ENCODE data around the gene GHRL. TPM values are rescaled to one million over a fixed set of nuclear protein-coding genes. Genes with fewer than 3 reads are reported as not detected.
"Not testable (repeated sequence)": the region's sequence is repeated elsewhere in the genome, so short reads cannot be mapped to it uniquely, and the experiment has no call there.

The GHRL gene
- total RNA-seq, 1 donor from 2014 or later: not detected

DNA sequence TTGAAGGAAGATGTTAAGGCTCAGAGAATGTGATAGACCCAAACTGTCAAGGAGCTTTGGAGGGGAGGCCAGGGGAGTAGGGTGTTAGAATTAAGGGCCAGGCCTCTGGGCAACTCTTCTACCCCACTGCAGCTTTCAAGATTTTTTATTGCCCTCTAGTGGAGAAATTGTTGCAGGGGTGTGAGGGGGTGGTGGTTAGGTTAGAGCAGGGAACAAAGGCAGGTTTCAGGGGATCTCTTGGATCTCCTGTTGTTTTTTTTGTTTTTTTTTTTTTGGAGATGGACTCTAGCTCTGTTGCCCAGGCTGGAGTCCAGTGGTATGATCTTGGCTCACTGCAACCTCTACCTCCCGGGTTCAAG, 29.6 kb upstream of the GHRL start:
- no peak for DNase-seq

DNA sequence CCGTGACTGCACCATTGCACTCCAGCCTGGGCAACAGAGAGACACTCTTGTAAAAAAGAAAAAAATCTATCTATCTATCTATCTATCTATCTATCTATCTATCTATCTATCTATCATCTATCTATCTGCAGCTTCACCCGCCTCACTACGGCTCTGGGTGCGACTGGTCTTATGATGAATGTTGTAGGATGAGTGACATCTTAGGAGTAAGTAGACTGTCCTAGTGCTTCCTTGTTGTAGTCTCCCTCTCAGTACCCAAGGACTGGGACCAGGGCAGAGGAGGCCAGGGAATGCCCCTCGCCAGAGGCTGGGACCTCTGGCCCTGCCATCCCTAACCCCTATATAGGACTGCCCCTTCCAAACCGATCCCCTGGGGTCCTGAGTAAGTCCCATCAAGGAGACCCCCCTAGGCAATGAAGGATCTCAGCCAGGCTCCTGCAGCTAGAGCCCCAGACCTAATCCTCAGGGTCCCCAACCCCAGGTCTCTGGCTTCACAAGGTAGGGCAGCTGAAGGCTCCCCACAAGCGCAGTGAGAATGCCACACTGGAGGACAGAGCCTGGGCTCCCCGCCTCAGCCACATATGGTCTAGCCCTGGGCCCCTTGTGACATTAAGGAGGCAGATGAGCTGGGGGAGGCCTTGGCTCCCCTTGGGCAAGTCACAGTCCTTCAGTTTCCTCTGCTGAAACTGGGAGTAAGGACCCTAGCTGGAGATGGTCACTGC, 29.0 kb upstream of the GHRL start:
- no peak for DNase-seq

DNA sequence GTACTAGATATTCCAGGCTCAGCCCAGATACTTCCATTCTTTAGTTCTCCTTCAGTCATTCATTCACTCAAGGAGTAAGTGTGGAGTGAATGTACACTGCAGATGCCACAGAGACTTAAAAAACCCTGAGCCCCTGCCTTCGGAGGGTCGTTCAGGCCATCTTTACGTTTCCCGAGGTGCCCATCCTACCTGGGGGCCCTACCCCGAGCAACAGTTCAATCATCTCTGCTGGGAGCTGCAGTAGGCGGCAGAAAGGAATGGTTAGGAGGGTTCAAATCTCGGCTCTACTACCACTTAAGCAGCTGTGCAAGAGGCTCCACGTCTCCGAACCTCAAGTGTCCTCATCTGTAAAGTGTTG, 27.6 kb upstream of the GHRL start:
- DNase-seq: no peak

DNA sequence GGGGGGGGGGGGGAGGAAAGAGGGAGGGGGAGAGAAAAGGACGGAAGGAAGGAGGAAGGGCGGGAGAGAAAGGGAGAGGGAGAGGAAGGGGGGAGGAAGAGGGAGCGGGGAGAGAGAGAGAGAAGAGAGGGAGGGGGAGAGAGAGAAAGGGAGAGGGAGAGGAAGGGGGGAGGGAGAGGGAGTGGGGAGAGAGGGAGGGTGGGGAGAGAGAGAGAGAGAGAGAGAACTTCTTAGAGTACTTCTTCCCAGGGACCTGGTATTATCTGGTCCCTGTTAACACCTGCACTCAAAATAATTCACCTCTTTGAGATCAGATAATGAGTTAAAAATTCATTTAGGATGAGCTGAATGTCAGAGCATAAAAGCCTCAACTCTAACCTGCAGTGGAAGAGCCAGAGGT, 27.1 kb upstream of the GHRL start:
- DNase-seq: no peak

DNA sequence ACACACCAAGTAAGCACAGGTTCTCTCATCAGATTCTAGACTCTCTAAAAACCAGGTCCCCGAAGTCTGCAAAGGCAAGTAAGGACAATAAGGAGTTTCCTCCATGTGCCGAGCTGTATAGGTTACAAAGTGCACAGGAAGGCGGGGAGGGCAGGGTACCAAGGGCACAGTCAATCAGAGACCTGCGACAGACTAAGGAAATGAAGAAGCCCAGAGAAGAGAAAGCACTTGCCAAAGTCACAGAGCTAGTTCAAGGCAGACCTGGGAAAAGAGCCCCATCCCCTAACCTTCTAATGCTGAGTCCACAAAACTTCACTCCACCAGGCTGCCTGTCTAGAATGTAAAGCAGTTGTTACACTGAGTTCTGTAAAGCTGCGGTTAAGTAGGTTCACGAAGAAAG, 26.5 kb upstream of the GHRL start:
- no peak for DNase-seq

DNA sequence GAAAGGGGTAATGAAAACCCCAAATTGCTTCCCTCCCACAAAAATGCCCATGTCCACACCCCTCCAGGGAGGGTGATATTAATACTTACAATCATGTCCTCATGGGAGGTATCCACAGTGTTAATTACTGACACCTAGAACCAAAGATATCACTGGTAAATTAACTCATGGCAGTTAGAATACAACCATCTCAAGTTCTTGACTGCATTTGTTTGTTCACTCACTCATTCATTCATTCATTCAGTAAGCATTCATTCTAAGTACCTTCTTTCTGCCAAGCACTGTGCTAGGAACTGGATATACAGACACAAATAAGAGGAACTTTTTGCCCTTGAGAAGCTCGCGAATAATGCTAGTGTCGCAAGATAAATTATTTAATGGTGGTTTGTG, 25.2 kb upstream of the GHRL start:
- DNase-seq: no peak

DNA sequence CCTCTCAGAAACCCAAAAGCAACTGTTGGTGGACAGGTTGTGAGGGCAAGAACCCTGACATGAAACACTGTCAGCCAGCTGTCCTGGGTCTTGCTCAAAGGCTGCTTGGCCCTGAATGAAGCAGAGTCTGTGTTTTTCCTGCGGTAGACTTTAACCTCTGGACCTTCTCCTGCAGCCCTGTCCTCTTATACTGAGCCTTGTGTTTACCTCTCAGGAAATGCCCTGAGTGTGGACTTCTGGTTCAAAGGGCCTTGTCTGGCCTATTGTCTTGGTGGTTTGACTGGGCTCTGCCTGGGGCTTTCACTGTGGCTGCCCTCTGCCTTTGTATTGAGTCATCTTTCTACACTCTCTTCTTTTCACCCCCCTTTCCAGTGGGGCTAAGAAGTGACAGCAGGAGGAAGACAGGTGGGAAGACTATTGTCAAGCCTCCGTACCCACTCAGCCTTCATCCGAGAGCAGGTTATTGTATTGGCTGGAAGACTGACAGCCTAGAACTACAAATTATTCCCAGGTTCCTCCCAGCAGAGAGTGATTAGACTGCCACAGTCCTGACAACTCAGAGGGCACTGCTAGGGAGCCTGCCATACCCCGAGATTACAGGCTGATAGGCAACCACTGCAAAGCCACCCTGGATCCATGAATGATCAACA, 24.7 kb upstream of the GHRL start:
- no peak for DNase-seq

DNA sequence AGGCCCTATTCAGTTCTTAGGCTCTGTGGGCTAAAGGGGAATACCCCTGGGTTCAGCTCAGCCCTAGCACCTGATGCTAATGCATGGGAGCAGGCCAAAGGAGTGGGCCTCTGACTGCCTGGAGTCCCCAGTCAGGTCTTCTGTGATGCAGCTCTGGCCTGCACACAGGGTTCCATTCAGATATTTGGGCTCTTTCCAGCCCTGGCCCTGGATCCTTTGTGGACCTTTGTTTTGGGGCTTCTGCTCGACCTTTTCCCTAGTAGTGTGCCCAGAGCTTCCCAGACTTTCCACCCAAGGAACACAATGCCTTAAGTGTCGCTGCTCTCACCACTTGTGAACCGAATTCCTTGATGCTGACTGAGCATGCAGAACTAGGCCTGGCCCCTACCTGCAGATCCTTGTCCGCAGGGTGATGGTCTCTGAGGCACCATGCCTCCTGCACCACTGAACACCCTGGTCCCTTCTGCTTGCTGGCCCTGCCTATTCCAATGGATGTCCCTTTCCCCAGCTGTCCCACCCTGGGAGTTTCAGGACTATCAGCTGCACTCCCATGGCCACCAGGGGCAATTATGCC, 23.1 kb upstream of the GHRL start:
- DNase-seq: no peak

DNA sequence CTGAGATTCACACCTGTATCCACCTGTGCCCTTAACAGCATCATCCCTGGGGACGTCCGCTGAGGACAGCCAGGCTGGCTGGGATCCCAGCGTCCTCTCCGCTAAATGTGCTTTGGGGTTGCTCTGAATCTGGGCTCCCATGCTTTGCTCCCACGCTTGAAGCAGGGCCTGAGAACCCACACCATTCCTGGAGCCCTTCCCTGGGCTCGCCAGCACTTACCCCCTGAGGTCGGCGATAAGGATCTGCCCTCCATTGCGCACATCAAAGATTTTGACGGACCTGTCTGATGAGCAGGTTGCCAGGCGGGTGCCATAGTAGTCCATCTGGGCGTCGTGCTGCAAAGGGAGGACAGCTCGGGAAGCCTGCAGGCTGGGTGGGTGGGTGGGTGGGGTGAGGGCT, 22.4 kb upstream of the GHRL start:
- DNase-seq: no peak

DNA sequence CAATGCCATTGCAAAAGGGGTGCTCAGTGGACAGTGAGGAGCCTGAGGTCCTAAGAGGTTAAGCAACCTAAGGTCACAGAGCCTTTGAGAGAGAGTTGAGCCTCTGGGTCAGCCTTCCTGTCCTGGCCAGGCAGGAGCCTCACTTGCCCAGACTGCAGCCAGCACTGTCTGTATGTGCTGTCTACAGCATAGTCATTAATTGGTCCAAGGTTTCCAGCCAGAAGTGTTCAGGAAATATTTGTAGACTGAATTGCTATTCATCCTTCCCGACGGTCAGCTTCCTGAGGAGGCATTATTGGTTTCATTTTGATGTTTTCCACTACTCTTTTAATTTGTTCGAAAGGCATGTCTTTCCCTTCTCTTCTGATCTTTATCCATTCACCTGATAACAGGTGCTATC, 20.1 kb upstream of the GHRL start:
- DNase-seq: no peak

DNA sequence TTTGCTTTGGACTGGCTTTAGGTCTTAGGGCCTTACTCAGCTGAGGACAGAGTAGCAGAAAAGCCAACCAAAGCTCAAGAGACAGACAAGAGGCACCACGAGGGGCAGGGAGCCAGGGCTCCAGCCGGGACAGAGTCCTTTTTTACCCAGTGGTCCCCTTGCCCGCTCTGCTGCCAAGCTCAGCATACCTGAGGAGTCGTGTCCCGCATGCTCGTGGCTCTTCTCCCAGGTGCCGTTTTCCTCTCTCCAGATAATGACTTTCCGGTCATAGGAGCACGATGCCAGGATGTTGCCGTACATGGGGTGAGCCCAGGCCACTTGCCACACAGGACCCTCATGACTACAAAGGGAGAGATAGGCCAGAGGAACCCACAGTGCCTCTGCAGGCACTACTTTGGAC, 19.6 kb upstream of the GHRL start:
- DNase-seq: no peak

DNA sequence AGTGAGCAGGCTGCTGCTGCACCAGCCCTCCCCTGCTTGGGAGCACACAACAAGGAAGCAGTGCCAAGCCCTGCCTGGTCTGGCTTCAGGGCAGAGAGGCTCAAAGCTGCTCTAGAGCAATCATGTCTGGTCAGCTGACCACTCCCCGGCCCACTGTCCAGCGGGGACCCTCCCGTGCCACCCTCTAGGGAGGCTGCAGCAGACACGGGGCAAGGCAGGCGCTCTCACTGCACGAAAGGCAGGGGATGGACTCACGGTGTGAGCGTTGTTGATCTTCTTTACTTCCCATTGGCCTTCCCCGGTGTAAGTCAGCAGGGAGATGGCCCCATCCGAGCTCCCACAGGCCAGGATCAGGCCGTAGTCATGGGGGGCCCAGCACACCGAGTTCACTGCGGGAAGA, 19.0 kb upstream of the GHRL start:
- DNase-seq: no peak

DNA sequence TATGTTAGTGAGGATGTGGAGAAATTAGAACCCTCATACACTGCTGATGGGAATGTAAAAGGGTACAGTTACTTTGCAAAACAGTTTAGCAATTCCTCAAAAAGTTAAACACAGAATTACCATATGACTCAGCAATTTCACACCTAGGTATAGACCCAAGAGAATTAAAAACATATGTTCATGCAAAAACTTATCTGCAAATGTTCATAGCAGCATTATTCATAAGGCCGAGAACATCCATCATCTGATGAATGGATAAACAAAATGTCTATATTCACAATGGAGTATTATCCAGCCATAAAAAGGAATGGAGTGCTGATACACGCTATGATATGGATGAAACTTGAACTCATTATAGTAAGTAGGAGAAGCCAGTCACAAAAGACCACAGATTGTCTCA, 17.8 kb upstream of the GHRL start:
- DNase-seq: no peak

DNA sequence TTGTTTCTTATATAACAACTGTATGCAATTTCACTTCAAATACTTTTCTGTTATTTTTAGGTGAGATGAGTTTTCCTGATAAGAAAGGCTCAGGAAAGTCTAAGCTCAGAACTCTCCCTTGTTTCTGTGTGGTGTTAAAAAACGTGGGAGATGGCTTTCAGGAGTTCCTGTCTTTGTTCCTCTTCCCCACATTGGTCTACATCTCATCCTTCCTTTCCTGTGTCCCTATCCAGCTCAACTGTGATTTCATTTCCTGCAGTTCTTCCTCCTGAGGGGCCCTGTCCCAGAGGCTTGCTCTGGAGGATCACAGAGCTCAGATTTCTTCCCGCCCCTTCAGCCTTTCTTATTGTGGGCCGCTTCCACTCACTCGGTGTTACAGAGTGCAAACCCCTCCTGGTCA, 17.0 kb upstream of the GHRL start:
- DNase-seq: no peak

DNA sequence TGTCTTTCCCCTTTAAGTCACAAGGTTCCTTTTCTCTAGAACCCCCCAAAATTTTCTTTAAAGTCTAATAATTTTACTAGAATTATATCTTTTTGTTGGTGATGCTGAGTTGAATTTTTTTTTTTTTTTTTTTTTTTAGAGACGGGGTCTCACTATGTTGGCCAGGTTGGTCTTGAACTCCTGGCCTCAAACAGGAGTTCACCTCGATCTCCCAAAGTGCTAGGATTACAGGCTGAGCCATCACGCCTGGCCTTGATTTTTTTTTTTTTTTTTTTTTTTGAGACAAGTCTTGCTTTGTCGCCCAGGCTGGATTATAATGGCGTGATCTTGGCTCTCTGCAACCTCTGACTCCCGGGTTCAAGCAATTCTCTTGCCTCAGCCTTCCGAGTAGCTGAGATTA, 15.9 kb upstream of the GHRL start:
- no peak for DNase-seq

DNA sequence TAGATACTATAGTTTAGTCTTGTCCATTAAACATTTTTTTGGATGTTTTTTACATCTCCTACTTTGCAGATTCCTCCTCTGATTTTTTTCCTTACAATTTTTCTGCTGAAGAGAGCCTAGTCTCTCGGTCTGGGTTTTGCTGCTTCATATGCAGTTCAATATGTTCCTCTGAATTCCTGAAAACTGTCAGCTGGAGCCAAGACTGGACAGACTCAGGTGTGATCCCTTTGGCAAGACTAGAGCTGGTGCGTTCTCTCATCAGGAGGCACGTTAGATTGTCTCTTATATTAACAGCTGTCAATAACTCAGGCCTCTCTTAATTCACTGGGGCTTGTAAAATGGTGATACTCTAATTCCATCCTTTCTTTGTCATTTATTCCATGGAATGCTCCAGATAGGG, 13.4 kb upstream of the GHRL start:
- no peak for DNase-seq

DNA sequence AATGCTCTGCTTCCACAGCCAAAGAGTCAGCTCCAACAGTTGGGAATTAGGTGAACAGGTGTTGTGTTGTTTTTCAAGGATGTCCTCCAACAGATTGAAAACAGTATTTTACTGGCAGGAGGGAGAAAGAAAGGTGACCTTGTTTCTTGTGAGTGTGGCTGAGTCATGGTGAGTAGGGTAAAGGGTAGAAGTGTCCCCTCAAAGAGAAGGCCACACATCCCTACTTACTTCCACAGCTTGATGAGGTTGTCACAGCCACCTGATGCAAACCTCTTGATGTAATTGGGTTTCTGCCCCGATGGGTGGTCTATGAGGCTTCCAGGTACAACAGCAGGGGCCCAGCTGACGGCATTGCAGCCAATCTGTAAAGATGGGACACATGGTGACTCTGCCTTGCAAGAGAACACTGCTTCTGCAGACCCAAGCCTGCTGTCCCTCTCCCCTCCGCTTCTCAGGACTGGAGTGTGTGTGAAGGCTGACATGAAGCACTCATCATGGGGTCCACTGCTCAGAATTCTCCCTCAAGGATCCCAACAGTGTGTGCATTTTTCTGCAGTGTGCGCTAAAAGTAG, 12.7 kb upstream of the GHRL start:
- no peak for DNase-seq

DNA sequence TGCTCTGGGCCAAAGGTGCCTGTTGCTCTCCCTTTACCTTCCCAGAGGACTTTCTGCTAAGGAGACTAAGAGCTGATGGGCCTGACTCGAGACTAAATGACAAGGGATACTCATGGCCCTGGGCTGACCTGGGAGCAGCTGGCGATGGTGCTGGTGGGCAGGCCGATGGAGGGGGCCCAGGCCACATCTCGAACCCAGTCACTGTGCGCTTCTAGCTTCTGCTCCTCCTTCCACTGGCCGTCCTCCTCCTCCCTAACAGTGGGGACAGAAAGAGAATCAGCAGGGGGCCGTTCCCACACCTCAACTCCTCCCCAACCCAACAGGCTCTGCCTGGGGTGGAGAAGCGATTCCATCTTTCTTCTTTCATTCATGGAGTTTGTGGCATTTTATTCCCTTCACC, 12.2 kb upstream of the GHRL start:
- DNase-seq: no peak

DNA sequence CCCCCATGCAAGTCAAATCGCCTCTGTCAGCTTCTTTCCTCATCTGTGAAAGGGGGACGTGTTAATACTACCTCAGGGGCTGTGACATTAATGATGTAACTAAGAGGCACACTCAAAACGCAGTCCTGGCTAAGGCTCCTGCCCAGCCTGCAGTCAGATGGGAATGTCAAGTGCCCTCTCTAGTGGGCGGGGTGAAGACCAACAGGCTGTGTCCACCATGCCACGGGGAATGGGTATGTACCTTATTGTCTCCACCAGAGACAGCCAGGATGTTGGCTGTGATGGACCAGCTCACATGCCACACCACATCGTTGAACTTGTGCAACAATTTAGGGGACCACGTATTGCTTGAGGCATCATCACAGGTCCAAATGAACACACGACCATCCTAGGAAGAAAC, 11.0 kb upstream of the GHRL start:
- DNase-seq: no peak

DNA sequence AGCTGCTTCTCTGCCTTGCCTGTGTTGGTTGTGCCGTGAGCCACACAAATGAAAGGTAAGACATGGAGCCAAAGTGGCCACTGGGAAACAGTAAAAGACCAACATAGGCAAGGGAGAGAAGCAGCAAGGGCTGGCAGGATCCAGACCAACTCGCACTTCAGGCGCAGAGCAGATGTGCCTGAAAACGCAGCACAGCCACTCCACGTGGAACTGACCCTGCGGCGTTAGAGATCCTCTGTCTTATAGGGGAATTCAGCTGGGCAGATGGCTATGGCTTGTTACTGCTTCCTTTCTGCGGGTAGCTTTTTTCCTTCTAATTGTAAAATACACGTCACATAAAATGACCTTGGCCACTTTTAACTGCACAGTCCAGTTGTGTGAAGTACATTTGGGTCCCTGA, 10.4 kb upstream of the GHRL start:
- DNase-seq: no peak

DNA sequence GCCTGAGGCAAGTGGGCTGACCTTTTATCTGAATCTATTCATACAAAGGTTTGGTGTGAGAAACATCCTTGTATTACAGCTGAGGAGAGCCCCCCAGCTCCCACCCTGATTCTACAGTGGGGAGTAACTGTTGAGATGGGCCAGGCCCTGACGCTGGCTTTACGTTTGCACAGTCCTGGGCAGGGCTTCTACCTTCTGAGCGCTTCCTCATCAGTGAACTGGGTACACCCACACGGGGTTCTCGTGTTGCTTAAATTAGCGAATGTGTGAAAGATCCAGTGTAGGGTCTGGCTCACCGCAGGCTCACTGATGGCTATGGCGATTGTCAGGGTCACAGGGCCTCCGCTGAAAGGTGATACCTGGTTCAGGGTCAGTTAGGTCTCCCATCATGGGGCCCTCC, 7.3 kb upstream of the GHRL start:
- DNase-seq: no peak

DNA sequence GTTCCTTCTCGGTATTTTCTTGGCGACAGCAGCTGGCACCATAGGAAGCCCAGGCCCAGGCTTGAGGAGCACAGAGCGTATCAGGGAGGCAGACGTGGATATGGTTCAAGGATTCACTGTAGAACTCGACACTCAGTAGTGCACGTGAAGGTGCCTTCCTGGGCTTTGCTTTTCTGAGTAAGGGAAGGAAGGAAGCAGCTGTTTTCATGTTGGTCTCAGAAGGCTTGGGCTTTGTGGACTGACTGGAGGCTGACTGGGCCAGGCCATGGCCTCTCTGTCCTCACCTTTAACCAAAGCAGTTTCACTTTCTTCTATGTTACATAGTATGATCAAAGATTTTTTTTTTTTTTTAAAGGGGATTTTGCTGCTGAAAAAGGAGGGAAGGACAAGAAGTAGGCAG, 6.9 kb upstream of the GHRL start:
- DNase-seq: no peak

DNA sequence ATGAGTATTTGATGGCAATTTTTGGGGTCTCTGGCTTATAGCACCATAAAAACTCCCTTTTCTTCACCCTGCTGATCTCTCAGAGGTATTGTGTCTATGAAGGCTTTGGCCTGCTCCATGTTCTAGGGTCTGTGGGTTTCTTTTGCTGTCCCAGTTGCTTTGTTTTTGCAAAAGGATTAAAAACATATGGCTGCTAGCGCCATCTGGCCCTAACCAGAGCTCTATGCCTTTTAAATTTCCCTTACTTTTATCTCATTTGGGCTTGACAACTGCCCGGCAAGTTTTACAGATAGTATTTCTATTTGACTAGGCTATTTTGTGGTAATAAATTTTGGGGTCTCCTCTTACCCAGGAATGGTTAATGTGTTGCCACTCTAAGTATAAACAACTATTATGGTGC, 6.4 kb upstream of the GHRL start:
- no peak for DNase-seq

DNA sequence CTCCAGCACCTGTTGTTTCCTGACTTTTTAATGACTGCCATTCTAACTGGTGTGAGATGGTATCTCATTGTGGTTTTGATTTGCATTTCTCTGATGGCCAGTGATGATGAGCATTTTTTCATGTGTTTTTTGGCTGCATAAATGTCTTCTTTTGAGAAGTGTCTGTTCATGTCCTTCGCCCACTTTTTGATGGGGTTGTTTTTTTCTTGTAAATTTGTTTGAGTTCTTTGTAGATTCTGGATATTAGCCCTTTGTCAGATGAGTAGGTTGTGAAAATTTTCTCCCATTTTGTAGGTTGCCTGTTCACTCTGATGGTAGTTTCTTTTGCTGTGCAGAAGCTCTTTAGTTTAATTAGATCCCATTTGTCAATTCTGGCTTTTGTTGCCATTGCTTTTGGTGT, 5.3 kb upstream of the GHRL start:
- DNase-seq: not testable (repeated sequence)

Measured in skin of body (tissue), 2 donors.